ENCODE measurements around the gene HES6. TPM values are rescaled to one million over a fixed set of nuclear protein-coding genes. Genes with fewer than 3 reads are reported as not detected.

Gene HES6
- total and polyA plus RNA-seq, 2 experiments from 2014 or later, result 38.8 to 76.3 TPM

DNA sequence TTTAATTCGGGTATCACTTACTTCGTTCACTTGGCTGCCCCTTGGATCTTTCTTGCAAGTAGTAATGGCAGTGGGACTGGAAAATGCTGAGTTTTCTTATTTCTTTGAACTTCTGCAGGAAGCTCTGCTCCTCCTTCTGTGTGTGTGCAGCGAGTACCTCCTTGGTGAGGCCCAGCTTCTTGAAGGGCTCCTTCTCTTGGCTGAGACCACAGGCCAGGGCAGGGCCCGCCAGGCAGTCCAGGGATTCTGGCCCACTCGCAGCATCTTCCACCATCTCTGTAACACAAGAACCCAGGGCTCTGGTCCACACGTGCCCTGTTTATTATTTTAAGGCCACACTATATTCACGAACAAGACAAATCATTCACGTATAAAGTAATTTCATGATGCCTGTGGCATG is 15.8 kb upstream of the HES6 start:
- Histone ChIP-seq H2AFZ (no peak overlapping the region), H4K20me1 (replicated peaks; ENCODE audit: insufficient read depth) (0 out of 2 replicates have a peak, but pooled peaks cover 3% of the 10 kb centered on the region), H3K36me3 (ENCODE audit: insufficient read depth) (no peaks in the 10 kb centered on the region), H3F3A (replicated peaks; ENCODE audit: low read depth) (no peaks in the 10 kb centered on the region), H3K27ac (ENCODE audit: low read depth) (no peak overlapping the region), H3K27me3 (ENCODE audit: insufficient read depth) (no peaks in the 10 kb centered on the region), H3K4me3 (no peak overlapping the region), H3K9me2 (ENCODE audit: insufficient read depth) (no peaks in the 10 kb centered on the region), H3K4me2 (no peak overlapping the region), H3K4me1 (ENCODE audit: insufficient read depth) (no peaks in the 10 kb centered on the region), H3K79me2 (replicated peaks; ENCODE audit: insufficient read depth) (no peaks in the 10 kb centered on the region)
- Mint-ChIP-seq H3K27ac (no peak overlapping the region), H3K4me3 (no peak overlapping the region), H3K27me3 (ENCODE audit: insufficient read depth, low read depth, poor library complexity) (peaks cover 6% of the 10 kb centered on the region), H3K9me3 (no peaks in the 10 kb centered on the region), H3K36me3 (ENCODE audit: low read depth) (peaks cover 18% of the 10 kb centered on the region), H3K4me1 (no peaks in the 10 kb centered on the region; the same call in 2 of the 3 replicates)
- ATAC-seq (no peak), DNase-seq (ENCODE audit: low spot score) (no peak)
- TF ChIP-seq POLR2AphosphoS5 (IDR thresholded peaks at IDR 0.05; ENCODE audit: low read depth) (no peak), STAT1 (IDR thresholded peaks at IDR 0.05; ENCODE audit: unreplicated experiment) (no peak), CREB1 (CRISPR knock-in tag; IDR thresholded peaks at IDR 0.05; ENCODE audit: low read depth) (no peak), EZH2phosphoT487 (IDR thresholded peaks at IDR 0.05; ENCODE audit: unreplicated experiment) (no peak), ZNF331 (CRISPR knock-in tag; IDR thresholded peaks at IDR 0.05; ENCODE audit: low read depth) (no peak), NANOG (IDR thresholded peaks at IDR 0.05; ENCODE audit: borderline replicate concordance) (no peak), ZNF114 (CRISPR knock-in tag; IDR thresholded peaks at IDR 0.05) (no peak)
- TF ChIP-seq, protein P1, sequence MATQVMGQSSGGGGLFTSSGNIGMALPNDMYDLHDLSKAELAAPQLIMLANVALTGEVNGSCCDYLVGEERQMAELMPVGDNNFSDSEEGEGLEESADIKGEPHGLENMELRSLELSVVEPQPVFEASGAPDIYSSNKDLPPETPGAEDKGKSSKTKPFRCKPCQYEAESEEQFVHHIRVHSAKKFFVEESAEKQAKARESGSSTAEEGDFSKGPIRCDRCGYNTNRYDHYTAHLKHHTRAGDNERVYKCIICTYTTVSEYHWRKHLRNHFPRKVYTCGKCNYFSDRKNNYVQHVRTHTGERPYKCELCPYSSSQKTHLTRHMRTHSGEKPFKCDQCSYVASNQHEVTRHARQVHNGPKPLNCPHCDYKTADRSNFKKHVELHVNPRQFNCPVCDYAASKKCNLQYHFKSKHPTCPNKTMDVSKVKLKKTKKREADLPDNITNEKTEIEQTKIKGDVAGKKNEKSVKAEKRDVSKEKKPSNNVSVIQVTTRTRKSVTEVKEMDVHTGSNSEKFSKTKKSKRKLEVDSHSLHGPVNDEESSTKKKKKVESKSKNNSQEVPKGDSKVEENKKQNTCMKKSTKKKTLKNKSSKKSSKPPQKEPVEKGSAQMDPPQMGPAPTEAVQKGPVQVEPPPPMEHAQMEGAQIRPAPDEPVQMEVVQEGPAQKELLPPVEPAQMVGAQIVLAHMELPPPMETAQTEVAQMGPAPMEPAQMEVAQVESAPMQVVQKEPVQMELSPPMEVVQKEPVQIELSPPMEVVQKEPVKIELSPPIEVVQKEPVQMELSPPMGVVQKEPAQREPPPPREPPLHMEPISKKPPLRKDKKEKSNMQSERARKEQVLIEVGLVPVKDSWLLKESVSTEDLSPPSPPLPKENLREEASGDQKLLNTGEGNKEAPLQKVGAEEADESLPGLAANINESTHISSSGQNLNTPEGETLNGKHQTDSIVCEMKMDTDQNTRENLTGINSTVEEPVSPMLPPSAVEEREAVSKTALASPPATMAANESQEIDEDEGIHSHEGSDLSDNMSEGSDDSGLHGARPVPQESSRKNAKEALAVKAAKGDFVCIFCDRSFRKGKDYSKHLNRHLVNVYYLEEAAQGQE (IDR thresholded peaks at IDR 0.05; ENCODE audit: unreplicated experiment), result no peak
- TF ChIP-seq, protein P2, sequence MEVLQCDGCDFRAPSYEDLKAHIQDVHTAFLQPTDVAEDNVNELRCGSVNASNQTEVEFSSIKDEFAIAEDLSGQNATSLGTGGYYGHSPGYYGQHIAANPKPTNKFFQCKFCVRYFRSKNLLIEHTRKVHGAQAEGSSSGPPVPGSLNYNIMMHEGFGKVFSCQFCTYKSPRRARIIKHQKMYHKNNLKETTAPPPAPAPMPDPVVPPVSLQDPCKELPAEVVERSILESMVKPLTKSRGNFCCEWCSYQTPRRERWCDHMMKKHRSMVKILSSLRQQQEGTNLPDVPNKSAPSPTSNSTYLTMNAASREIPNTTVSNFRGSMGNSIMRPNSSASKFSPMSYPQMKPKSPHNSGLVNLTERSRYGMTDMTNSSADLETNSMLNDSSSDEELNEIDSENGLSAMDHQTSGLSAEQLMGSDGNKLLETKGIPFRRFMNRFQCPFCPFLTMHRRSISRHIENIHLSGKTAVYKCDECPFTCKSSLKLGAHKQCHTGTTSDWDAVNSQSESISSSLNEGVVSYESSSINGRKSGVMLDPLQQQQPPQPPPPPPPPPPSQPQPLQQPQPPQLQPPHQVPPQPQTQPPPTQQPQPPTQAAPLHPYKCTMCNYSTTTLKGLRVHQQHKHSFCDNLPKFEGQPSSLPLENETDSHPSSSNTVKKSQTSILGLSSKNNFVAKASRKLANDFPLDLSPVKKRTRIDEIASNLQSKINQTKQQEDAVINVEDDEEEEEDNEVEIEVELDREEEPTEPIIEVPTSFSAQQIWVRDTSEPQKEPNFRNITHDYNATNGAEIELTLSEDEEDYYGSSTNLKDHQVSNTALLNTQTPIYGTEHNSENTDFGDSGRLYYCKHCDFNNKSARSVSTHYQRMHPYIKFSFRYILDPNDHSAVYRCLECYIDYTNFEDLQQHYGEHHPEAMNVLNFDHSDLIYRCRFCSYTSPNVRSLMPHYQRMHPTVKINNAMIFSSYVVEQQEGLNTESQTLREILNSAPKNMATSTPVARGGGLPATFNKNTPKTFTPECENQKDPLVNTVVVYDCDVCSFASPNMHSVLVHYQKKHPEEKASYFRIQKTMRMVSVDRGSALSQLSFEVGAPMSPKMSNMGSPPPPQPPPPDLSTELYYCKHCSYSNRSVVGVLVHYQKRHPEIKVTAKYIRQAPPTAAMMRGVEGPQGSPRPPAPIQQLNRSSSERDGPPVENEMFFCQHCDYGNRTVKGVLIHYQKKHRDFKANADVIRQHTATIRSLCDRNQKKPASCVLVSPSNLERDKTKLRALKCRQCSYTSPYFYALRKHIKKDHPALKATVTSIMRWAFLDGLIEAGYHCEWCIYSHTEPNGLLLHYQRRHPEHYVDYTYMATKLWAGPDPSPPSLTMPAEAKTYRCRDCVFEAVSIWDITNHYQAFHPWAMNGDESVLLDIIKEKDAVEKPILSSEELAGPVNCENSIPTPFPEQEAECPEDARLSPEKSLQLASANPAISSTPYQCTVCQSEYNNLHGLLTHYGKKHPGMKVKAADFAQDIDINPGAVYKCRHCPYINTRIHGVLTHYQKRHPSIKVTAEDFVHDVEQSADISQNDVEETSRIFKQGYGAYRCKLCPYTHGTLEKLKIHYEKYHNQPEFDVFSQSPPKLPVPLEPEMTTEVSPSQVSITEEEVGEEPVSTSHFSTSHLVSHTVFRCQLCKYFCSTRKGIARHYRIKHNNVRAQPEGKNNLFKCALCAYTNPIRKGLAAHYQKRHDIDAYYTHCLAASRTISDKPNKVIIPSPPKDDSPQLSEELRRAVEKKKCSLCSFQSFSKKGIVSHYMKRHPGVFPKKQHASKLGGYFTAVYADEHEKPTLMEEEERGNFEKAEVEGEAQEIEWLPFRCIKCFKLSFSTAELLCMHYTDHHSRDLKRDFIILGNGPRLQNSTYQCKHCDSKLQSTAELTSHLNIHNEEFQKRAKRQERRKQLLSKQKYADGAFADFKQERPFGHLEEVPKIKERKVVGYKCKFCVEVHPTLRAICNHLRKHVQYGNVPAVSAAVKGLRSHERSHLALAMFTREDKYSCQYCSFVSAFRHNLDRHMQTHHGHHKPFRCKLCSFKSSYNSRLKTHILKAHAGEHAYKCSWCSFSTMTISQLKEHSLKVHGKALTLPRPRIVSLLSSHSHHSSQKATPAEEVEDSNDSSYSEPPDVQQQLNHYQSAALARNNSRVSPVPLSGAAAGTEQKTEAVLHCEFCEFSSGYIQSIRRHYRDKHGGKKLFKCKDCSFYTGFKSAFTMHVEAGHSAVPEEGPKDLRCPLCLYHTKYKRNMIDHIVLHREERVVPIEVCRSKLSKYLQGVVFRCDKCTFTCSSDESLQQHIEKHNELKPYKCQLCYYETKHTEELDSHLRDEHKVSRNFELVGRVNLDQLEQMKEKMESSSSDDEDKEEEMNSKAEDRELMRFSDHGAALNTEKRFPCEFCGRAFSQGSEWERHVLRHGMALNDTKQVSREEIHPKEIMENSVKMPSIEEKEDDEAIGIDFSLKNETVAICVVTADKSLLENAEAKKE (CRISPR knock-in tag; IDR thresholded peaks at IDR 0.05), result no peak
- TF ChIP-seq, protein P3, sequence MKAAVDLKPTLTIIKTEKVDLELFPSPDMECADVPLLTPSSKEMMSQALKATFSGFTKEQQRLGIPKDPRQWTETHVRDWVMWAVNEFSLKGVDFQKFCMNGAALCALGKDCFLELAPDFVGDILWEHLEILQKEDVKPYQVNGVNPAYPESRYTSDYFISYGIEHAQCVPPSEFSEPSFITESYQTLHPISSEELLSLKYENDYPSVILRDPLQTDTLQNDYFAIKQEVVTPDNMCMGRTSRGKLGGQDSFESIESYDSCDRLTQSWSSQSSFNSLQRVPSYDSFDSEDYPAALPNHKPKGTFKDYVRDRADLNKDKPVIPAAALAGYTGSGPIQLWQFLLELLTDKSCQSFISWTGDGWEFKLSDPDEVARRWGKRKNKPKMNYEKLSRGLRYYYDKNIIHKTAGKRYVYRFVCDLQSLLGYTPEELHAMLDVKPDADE (IDR thresholded peaks at IDR 0.05), result no peak
- TF ChIP-seq, protein P4, sequence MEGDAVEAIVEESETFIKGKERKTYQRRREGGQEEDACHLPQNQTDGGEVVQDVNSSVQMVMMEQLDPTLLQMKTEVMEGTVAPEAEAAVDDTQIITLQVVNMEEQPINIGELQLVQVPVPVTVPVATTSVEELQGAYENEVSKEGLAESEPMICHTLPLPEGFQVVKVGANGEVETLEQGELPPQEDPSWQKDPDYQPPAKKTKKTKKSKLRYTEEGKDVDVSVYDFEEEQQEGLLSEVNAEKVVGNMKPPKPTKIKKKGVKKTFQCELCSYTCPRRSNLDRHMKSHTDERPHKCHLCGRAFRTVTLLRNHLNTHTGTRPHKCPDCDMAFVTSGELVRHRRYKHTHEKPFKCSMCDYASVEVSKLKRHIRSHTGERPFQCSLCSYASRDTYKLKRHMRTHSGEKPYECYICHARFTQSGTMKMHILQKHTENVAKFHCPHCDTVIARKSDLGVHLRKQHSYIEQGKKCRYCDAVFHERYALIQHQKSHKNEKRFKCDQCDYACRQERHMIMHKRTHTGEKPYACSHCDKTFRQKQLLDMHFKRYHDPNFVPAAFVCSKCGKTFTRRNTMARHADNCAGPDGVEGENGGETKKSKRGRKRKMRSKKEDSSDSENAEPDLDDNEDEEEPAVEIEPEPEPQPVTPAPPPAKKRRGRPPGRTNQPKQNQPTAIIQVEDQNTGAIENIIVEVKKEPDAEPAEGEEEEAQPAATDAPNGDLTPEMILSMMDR (conservative IDR thresholded peaks at IDR 0.05; ENCODE audit: low read depth in 2 of 2), result no peak

All from GM23338 (cell line).